ENCODE data around the gene ORMDL2.
A peak's percentile ranks its signal among the peaks of the same experiment; 100 is the strongest.

The ORMDL2 gene, protein sequence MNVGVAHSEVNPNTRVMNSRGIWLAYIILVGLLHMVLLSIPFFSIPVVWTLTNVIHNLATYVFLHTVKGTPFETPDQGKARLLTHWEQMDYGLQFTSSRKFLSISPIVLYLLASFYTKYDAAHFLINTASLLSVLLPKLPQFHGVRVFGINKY

DNA sequence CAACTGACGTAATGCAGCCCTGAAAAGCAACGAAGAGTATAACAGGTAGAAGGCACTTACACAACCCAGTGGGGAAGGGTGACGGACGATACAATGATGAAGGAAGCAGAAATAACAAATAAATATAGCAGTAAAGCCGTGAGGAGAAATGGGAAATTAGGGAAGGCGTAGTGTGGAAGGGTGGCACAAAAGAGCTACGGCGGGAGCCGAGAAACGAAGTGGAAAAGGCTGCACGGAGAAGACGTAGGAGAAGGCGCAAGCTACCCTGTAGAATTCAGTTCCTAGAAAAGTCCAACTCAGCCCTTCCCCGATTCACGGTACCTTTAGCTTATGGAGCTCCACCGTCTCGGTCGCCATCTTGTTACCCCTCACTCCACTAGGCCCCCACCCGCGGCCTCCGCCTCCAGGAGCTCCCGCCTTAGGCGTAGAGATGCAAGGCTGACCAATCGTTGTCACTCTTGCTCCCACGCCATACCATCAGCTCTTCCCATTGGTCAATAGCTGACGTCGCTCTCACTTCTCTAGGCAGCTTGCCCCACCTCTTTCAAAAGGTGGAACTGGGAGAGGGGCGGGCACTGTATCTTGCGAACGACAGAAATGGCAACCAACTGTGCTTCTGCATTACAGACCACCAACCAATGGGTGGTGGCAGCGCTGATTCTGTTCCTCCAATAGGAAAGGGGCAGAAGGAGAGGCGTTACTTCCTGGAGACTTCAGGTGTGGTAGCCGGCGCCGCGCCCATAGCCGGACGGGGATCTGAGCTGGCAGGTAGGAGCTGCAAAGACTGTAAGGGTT lies at the start of gene ORMDL2, which contains the start of gene SARNP:
TSS of gene ORMDL2 (plus strand) at position 697 of the 795 bp plus-strand sequence. CDS start 959 bp downstream, outside the sequence.
TSS of gene SARNP (minus strand) at position 380 of the 795 bp plus-strand sequence. CDS start at position 357, 23 bp downstream.
- peak; percentile 100 for DNase-seq (ENCODE audit: low spot score)

DNA sequence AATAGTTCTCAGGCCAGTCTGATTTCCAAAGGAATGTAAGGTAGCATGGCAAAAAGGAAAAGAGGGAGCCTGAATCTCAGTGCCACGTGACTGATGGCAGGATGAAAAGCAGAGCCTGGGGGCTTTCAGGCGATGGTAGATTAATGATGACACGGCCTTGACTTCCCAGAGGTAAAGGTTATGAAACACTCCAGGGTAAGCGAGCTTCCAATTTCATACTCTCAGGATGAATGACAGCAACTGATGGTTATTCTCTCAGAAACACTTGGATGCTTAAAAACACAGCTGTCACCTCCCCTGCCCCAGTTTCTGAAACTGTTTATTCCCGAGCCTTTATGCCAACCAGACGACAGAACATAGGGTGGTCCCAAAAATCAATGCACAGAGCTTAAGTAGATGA lies 46.1 kb upstream of the ORMDL2 start:
- DNase-seq (ENCODE audit: low spot score), result no peak

DNA sequence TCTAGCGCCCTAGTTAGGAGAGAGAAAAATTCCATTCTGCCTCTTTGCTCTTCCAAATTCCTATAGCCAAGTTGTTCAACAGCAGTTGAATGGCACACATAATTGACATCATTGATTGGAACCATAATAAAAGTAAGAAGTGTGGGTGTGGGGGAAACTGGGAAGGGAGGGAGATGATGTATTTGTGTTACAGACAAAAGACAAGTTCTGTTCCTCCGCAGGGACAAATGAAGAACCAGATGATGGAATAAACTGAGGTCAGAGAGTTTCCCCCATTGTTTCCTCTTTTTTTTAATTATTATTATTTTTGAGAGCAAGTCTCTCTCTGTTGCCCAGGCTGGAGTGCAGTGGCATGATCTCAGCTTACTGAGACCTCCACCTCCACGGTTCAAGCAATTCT lies 40.0 kb upstream of the ORMDL2 start:
- DNase-seq (ENCODE audit: low spot score), result no peak

DNA sequence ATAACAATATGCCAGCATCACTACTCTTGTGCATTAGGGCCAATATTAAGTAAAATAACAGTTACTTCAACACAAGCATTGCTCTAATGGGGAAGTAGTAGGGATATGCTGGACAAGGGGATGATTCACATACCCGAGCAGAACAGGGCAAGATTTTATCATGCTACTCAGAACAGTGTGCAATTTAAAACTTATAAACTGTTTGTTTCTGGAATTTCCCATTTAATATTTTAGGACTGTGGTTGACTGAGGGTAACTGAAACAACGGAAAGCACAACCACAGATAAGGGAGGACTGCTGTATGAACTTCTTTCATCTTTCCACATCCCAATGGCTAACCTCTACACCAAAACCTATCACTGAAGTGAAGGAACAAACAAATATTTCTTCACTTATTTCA lies 37.2 kb upstream of the ORMDL2 start:
- DNase-seq (ENCODE audit: low spot score), result no peak

DNA sequence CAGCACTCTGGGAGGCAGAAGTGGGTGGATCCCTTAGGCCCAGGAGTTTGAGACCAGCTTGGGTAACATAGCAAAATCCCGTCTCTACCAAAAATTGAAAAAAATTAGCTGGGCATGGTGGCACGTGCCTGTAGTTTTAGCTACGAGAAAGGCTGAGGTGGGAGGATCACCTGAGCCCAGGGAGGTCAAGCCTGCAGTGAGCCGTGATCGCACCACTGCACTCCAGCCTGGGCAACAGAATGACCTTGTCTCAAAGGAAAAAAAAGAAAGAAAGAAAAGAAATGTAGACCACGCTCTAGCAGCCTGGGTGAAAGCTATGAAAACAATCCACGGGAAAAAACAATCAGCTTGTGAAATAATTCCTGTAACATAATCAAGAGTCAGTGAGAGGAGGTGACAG lies 29.3 kb upstream of the ORMDL2 start:
- no peak for DNase-seq (ENCODE audit: low spot score)

DNA sequence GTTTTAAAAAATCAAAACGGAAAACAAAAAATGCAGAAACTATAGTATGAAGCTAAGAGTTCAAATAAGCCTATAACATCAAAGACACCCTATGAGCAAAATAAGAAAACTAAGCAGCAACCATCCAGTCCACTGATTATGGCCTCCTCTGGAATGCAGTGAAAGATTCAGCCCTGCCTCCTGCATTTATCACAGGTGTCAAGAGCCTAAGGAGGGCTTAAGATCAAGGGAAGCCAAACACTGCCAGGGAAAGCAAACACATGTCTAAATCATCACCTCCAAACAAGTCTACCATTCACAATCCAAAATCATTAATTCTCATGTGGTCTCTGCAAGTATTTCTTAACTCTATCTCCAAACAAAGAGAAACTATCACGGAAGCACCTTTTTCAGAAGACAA lies 28.7 kb upstream of the ORMDL2 start:
- DNase-seq (ENCODE audit: low spot score), result no peak

DNA sequence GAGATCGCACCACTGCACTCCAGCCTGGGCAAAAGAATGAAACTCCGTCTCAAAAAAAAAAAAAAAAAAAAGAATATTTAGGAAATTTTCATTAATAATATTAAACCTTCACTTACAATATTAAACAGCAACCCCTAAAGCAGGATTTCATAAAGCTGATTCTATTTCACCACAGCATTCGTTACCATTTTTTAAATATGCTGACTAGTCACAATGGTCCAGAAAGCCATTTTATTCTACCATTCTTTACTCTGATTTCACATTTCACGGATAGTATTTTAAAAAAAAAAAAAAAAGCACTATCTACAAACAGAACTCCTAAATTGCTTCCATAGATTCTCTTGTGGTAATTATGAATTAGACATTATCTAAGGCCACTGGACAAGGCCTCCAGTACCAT lies 27.9 kb upstream of the ORMDL2 start:
- no peak for DNase-seq (ENCODE audit: low spot score)

DNA sequence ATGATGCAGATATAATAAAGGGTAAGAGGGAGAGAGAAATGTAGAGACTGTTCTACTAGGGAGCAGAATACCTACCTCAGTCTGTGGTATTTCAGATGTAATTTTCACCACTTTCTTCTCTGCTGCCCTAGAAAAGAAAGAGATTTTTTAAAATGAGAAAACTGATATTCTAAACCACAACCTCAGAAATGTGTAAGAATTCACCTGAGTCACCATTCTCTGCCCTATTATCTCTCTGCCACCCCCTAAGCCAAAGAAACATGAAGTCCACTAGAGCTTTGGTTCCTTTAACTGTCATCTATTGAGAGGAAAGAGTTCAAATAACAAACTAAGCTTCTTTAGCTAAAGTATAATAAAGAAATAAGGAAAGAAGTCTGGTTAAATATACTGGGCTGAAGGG lies 21.9 kb upstream of the ORMDL2 start:
- no peak for DNase-seq (ENCODE audit: low spot score)

DNA sequence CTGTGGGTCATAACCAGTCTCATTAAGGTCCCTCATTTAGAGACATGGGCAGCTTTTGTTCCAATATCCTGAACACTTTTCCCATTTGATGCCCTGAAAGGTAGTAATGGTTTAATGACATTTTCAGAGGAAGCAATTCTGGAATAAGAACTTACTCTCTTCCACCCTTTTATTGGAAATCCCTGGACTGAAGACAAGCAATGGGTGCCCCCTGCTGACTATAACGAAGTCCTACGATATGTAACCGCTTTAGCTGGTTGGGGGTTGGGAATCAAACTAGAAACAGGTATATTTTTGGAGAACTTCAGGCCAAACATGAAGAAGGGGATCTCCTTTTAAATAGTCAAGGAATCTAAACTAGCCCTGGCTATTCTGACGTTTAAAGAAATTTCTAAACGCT lies 20.8 kb upstream of the ORMDL2 start:
- peak; percentile 57 for DNase-seq (ENCODE audit: low spot score)

DNA sequence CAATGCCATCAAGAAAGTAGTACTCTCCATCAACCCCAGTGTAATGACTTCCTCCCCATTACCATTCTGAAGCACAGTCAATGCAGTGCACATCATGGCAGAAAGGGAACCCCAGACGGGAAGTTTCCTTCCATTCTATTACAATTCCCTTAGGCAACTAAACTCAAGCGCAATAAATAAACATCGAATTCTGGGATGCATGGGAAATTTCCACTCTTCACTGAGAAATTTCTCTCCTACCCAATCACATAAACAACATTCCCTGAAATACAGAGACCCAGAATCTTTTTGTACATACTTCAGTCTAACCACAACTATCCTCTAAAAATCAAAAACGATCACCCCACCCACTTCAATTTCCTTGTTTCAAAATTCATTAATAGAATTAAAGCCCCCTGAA lies 20.3 kb upstream of the ORMDL2 start:
- DNase-seq (ENCODE audit: low spot score), result no peak

DNA sequence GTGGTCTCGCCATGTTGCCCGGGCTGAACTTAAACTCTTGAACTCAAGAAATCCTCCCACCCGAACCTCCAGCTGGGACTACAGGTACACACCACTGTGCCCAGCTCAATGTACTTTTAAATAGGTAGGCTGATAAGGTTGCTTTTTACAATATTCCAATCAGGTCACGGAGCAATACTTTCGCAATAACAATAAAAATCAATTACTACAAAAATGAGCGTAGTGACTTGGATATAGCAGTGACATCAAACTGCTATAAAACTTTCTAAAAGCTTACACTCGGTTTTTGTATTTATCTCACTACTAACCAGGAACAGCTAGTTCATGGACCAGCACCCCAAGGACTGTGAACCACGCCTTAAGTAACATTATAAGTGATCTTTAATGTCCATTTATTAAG lies 10.9 kb upstream of the ORMDL2 start:
- no peak for DNase-seq (ENCODE audit: low spot score)

DNA sequence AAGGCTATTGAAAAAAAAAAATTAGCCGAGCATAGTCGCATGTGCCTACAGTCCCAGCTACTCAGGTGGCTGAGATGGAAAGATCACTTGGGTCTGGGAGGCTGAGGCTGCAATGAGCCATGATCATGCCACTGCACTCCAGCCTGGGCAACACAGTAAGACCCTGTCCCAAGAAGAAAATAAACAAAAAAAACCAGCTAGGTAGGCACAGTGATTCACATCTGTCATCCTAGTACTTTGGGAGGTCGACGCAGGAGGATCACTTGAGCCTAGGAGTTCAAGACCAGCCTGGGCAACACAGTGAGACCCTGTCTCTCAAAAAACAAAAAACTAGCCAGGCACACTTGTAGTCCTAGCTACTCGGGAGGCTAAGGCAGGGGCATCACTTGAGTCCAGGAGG lies 8.6 kb upstream of the ORMDL2 start:
- DNase-seq (ENCODE audit: low spot score), result no peak

DNA sequence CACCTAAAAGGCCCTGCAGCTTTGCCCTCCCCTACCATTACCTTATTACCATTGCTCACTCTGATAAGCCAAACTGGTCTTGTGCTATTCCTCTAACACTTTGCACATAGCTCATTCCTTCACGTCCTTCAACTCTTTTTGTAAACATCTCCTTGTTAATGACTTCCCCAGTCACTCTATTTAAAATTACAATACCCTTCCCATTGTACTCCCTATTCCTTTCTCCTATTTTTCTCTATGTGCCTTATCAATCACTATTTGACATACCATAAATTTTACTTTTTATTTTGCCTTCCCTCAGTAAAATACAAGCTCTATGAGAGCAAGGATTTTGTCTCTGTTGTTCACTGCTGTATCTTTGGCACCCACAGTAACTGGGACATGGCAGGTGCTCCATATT lies 5.8 kb upstream of the ORMDL2 start:
- no peak for DNase-seq (ENCODE audit: low spot score)

DNA sequence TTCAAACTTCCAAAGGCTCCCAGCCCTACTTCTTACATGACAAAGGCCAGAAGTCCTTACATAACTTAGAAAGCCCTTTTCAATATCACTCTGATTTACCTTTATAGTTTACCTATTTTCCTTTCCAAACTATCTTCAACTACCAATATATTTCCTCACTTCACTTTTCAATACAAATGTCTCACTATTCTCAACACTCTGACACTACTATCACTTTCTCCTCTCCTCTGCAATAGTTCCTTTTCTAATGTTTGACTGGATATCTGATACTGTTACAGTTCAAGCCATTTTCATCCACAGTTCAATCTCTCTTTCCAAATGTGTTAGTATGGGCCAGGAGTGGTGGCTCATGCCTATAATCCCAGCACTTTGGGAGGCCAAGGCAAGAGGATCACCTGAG lies 3.6 kb upstream of the ORMDL2 start:
- DNase-seq (ENCODE audit: low spot score), result no peak

DNA sequence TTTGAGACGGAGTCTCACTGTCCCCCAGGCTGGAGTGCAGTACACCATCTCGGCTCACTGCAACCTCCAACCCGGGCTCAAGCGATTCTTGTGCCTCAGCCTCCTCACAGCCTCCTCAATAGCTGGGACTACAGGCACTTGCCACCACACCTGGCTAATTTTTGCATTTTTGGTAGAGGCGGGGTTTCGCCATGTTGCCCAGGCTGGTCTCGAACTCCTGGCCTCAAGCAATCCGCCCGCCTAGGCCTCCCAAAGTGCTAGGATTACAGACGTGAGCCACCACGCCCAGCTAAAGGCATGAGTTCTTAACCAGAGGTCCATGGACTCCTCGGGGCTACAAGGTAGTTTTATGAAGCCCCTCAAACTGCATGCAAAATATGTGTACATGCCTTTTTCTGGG lies 2.4 kb upstream of the ORMDL2 start:
- no peak for DNase-seq (ENCODE audit: low spot score)

DNA sequence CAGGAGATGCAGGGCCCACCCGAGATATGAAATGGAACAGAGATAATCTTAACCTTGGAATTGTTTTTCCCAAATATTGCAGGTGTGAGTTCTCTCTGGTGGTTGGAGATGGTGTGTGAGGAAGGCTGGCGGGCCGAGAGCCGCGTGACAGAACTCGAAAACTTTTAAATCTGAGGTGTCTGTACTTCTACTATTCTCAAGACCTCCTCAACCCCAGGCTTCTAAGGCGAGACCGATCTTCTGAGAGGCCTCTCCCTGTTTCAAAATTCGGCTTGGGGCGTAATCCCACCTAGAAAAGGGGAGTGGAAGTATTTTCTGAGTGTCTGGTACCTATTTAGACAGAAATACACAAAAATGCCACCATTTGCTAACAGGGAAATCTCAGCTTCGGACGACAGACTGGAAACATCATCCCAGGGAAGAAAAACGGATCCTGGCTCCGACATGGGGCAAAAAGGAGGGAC lies 928 bp upstream of the ORMDL2 start:
- no peak for DNase-seq (ENCODE audit: low spot score)

DNA sequence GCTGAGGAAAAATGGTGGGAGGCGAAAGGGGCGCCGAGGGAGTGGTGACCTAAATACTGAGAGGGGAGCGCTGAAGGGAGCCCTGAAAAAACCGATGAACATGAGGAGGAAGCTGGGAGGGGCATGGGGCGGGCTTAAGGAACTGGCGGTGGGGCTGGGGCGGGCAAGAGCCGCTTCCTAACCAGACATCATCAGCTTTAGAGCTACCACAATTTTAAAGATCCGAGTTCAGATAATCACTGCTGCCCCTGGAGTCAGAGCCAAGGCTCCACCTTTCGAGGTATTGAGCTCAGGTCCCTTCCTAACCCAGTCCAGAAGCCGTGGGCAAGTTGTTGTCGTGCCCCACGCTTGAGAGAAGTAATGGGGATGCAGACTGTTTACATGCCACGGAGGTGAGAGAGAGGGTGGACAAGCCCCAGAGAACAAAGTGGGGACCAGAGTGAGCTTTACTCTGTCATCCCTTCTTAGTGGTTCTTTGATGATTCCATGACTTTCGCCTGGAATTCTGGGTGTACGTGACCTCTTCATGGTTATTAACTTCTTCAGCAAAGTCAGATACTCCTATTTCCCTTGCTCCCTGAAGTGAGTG lies 393 bp downstream of the ORMDL2 start:
- no peak for DNase-seq (ENCODE audit: low spot score)

DNA sequence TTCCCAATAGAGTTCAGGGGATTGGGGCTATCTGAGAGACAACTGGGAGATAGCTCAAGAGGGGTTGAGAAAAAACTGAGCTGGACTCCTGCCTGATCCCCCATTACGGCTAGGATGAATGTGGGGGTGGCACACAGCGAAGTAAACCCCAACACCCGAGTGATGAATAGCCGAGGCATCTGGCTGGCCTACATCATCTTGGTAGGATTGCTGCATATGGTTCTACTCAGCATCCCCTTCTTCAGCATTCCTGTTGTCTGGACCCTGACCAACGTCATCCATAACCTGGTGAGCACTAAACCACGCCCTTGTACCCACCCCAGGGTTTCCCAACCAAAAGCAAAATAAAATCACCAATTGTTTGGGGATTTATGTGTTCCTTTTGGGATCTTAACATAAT lies 1.0 kb downstream of the ORMDL2 start:
- no peak for DNase-seq (ENCODE audit: low spot score)

DNA sequence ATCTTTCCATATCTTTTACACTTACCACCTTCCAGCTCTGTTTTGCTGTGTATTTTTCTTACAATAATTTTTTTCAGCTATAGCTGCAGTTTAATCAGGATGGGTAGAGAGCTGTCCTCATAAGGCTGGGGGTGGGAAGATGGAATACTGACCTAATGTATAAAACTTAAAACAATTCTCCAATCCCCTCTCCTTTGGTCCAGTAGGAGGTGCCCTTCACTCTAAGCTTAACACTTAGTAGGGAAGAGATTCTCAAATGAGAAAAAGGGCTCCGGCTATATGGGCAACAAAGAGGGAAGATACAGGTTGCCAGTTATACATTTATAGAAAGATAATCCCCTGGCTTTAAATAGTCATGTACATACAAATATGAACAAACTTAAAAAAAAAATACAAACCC lies 2.8 kb downstream of the ORMDL2 start:
- peak; percentile 27 for DNase-seq (ENCODE audit: low spot score)

DNA sequence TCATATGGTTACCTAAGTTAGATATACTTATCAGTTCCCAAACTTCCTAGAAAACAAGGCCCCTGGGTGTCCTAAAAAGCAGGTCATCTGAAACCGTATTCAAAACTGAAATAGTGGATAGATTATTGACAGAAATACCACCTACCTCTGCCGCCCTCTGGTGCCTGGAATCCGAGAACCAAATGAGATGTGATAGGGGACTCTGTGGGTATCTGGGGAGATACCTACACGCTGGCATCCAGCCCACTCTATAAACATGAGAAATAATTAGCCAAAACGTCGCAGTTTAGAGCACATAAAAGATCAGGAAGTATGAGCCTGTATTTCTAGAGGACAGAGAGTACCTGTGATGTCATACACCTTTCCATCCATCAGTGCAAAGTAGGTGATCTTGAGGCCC lies 4.4 kb downstream of the ORMDL2 start:
- DNase-seq (ENCODE audit: low spot score), result no peak

DNA sequence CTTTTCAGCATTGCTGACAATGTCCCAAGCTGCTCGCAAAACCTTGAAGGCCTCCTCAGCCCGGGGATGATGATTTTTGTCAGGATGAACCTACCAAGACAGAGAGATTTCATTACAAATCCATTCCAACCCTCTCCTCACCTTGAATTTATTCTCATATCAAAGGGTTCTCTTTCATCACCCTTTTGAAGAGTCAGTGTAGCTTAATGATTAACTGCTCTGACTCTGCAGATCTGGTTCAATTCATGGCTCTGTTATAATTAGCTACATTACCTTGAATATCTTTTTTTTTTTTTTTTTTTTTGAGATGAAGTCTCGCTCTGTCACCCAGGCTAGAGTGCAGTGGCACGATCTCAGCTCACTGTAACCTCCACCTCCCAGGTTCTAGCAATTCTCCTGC lies 5.6 kb downstream of the ORMDL2 start:
- DNase-seq (ENCODE audit: low spot score), result no peak

DNA sequence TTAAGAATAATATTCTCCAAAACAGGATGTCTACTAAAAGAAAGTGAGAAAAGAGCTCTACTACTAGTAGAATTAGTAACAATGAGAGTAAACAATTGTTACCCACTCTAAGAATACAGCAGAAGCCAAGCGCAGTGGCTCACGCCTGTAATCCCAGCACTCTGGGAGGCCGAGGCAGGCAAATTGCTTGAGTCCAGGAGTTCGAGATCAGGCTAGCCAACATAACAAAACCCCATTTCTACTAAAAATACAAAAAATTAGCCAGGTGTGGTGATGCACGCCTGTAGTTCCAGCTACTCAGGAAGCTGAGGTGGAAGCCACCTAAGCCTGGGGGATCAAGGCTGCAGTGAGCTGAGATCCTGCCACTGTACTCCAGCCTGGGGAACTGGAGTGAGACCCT lies 6.9 kb downstream of the ORMDL2 start:
- no peak for DNase-seq (ENCODE audit: low spot score)

DNA sequence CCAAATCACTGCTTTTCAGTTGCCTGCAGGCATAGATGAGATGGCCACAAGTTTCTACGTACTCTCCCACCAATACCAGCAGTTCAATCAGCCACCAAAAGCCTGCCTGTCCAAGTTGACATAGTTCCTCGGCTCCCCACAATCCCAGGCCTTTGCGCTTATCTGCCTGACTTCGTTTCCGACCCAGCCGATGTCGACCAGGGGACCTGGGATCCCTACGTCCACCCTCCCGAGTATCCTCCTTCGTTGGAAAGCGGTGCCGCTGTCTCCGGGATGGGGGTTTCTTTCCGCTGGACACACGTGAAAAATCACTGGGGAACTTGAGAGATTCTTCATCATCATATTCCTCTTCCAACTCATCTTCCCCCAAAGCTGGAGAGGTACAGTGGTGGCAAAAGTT lies 10.0 kb downstream of the ORMDL2 start:
- DNase-seq (ENCODE audit: low spot score), result no peak

Measured in cerebellar cortex (tissue), 1 donor.